Naive B cell (primary cell): ENCODE results near the gene MAMDC2. TPM values are rescaled to one million over a fixed set of nuclear protein-coding genes. Genes with fewer than 3 reads are reported as not detected.

Experiments
- ATAC-seq, 2 donors: fragments of 150-1000 bp; cut with Tn5 transposase; 2 replicates each; pipeline ENCODE4 v1.10.0; 2021; ENCODE audit warnings: low read depth in 2 of 2, mild to moderate bottlenecking in 2 of 2, moderate library complexity in 2 of 2
- DNase-seq: peaks from one replicate; pipeline ENCODE4 v3.0.0; 2022
- H3K27ac Mint-ChIP-seq, 6 donors: one replicate each; pipeline ENCODE4 v1.8.0; 2020 to 2022; ENCODE audit warnings: mild to moderate bottlenecking in 6 of 6, mixed read lengths in 6 of 6, moderate library complexity in 5 of 6, inconsistent platforms in 2 of 6
- H3K27me3 Mint-ChIP-seq, 3 donors: one replicate each; pipeline ENCODE4 v1.8.0; 2021 to 2022; ENCODE audit warnings: mixed read lengths in 3 of 3, mild to moderate bottlenecking in 1 of 3
- H3K36me3 Mint-ChIP-seq, 2 donors: one replicate each; pipeline ENCODE4 v1.8.0; 2020 to 2022; ENCODE audit warnings: mixed read lengths in 2 of 2, inconsistent platforms in 1 of 2, mild to moderate bottlenecking in 1 of 2
- H3K4me1 Mint-ChIP-seq, 3 donors: one replicate each; pipeline ENCODE4 v1.8.0; 2020 to 2022; ENCODE audit warnings: mixed read lengths in 3 of 3, inconsistent platforms in 1 of 3, mild to moderate bottlenecking in 1 of 3, moderate library complexity in 1 of 3
- H3K4me3 Mint-ChIP-seq, 8 donors: one replicate each; pipeline ENCODE4 v1.8.0; 2020 to 2022; ENCODE audit warnings: mild to moderate bottlenecking in 8 of 8, mixed read lengths in 8 of 8, moderate library complexity in 8 of 8, inconsistent platforms in 2 of 8
- H3K9me3 Mint-ChIP-seq, 7 donors: one replicate each; pipeline ENCODE4 v1.8.0; 2020 to 2022; ENCODE audit warnings: mixed read lengths in 7 of 7, mild to moderate bottlenecking in 5 of 7, inconsistent platforms in 2 of 7, moderate library complexity in 1 of 7
- polyA plus RNA-seq, 6 donors: library from polyadenylated mRNA; unstranded; fragments of 300-500 nt; fragmentation: Illumina TruSeq; gene quantifications; one replicate each; pipeline ENCODE4 v1.2.3, GENCODE V29; 2021; ENCODE audit warnings: low read depth in 6 of 6

The MAMDC2 gene
- polyA plus RNA-seq, 6 donors from 2014 or later = not detected

DNA sequence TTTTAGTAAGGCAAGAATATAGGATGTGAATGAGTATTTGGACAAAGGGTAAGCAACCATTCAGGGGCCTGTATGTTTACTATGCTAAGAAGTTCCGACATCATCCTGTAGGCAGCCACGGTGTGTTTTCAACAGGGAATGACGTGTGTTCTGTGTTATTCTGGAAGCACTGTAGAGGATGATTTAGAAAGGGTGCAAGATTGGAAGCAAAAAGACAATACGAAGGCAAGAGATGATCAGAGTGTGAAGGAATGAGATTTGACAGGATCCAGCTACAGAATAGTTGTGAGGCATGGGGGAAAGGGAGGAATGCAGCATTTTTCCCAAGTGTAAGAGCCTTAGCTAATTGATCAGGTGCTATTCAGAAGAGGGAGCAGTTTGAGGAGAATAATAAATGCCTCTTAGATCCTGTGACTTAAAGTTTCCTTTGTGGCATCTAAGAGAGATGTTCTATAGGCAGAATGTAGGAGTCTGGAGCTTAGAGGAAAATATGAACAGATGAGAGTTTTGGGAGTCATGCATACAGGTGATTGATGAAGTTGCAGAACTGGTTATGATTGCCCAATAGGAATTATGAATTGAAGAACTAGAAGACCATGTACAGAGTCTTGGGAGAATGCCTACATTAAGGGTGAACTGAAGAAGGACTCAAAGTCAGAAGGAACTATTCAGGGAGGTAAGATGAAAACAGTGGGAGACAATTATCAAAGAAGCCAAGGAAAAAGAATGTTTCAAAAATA, 217.7 kb downstream of the MAMDC2 start:
- Mint-ChIP-seq H3K9me3 (no peaks in the 10 kb centered on the region), H3K4me3 (peak overlapping the region in 4 of 8 donors; percentile 33 to 94 (median 90)), H3K27ac (peak overlapping the region in 2 of 6 donors; percentile 47 to 94), H3K36me3 (peaks cover 8 to 23% of the 10 kb centered on the region in 2 donors), H3K4me1 (peaks cover 45 to 55% (median 47%) of the 10 kb centered on the region in 3 donors), H3K27me3 (no peaks in the 10 kb centered on the region)
- ATAC-seq = no peak
- DNase-seq = no peak

DNA sequence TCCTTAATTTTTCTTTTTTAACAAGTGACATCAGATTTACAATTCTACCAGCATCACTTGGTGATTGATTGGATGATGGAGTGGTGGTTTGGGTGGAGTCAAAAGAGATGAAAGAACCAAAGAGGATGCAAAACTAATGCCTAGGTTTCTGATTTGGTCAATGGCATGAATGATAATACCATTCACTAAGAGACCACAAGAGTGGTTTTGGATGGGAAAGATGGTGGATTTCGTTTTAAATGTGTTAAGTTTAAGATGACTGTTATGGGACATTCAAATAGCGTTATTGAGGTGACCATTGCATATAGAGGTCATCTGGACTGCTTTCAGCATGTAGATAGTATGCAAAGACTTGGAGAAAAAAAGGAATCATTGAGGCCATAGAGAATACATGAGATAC, 218.7 kb downstream of the MAMDC2 start:
- H3K4me3 Mint-ChIP-seq = peak overlapping the region in 1 of 8 donors; percentile 27
- DNase-seq (no peak), ATAC-seq (no peak)
- no peaks in the 10 kb centered on the region for H3K9me3 Mint-ChIP-seq
- peaks cover 8 to 23% of the 10 kb centered on the region in 2 donors for H3K36me3 Mint-ChIP-seq
- H3K4me1 Mint-ChIP-seq = peaks cover 45 to 50% (median 45%) of the 10 kb centered on the region in 3 donors
- H3K27ac Mint-ChIP-seq = peak overlapping the region in 1 of 6 donors; percentile 22
- H3K27me3 Mint-ChIP-seq = no peaks in the 10 kb centered on the region

DNA sequence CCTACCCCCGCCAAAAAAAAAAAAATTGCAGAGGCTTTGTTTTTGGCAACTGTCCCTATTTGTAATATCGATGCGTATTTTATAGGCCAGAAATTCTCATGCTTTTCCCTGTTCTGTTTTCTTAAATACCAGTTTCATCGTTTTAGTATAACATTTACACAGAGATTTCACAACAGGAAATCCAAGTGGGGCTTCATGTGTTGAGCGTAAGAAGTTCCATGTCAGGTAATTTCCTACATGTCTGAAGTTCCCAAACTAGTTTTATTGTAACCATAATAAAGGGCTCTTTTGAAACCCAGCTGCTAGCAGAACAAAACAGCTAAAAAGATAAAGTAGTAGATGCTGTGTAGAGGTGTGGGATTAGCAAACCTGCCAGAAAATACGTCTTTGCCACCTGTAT, 219.3 kb downstream of the MAMDC2 start:
- Mint-ChIP-seq H3K36me3 (peaks cover 8 to 23% of the 10 kb centered on the region in 2 donors), H3K4me3 (no peak overlapping the region), H3K27ac (no peak overlapping the region), H3K9me3 (no peaks in the 10 kb centered on the region), H3K27me3 (no peaks in the 10 kb centered on the region), H3K4me1 (peaks cover 41 to 48% (median 43%) of the 10 kb centered on the region in 3 donors)
- DNase-seq = no peak
- ATAC-seq = no peak

DNA sequence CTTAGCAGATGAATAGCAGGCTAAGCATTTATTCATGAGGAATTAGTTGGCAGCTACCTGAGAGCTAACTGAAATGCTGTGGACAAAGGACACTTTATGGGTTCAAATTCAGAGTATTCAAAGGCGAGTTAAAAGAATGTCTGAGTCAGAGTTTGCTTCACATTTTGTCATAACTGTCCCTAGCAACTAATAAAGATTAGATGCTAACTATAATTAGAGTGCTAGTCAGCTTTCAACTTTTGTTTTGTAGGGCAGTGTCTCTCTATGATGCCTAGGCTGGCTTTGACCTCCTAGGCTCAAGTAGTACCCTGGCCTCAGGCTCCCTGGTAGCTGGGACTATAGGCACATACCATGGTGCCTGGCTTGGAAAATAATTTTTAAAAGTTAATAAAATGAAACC, 219.8 kb downstream of the MAMDC2 start:
- Mint-ChIP-seq H3K36me3 (peaks cover 8 to 23% of the 10 kb centered on the region in 2 donors), H3K9me3 (no peaks in the 10 kb centered on the region), H3K4me3 (no peak overlapping the region), H3K27ac (no peak overlapping the region), H3K4me1 (peaks cover 37 to 44% (median 39%) of the 10 kb centered on the region in 3 donors), H3K27me3 (no peaks in the 10 kb centered on the region)
- ATAC-seq = no peak
- DNase-seq = no peak

Other genes starting within 250 kb of the MAMDC2 start
- not detected for gene CFAP95, start 223.0 kb upstream of the MAMDC2 start, polyA plus RNA-seq
- 10 to 100 TPM in 5 of 6 donors, 1 to 10 TPM in 1; 7.4 to 22.8 (median 15.8) TPM for gene SMC5, start 215.1 kb downstream of the MAMDC2 start, polyA plus RNA-seq